ENCODE measurements around the gene DNAH14.

DNAH14 gene

DNA sequence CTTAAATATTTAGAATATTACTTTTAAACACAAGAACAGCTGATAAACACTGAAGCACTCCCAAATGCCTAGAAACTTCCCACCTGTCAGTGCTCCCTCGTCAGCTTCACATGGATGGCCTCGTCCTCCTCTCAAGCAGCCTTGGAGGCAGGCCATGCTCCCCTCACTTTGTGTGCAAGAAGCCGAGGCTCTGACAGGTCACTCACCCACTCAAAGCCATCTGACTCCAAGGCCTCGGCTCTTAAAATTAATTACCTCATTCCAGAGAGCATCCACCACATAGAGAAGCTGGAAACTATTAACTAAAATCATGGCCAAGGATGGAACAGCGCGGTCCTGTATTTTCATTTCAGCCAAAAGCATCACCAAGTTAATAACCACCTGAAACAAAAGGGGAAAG, 480.6 kb downstream of the DNAH14 start:
- Histone ChIP-seq H3K36me3 (ENCODE audit: insufficient read depth, insufficient read length, low read length) (peaks cover 92% of the 10 kb centered on the region), H3K9me3 (ENCODE audit: insufficient read depth, low read length) (no peaks in the 10 kb centered on the region), H3K27me3 (ENCODE audit: insufficient read depth, insufficient read length) (no peaks in the 10 kb centered on the region), H3K4me3 (ENCODE audit: insufficient read length, low read depth) (no peak overlapping the region), H3K4me1 (ENCODE audit: insufficient read depth, insufficient read length) (no peaks in the 10 kb centered on the region), H3K9ac (ENCODE audit: insufficient read length, low read depth) (no peak overlapping the region)
- DNase-seq (ENCODE audit: low read depth, low spot score) = no peak
- TF ChIP-seq YY1 (IDR thresholded peaks at IDR 0.05; ENCODE audit: insufficient read depth, insufficient read length) (no peak), ZNF274 (IDR thresholded peaks at IDR 0.05; ENCODE audit: low read depth, low read length) (no peak), SUZ12 (IDR thresholded peaks at IDR 0.05; ENCODE audit: extremely low read depth, insufficient read depth, insufficient read length) (no peak)

DNA sequence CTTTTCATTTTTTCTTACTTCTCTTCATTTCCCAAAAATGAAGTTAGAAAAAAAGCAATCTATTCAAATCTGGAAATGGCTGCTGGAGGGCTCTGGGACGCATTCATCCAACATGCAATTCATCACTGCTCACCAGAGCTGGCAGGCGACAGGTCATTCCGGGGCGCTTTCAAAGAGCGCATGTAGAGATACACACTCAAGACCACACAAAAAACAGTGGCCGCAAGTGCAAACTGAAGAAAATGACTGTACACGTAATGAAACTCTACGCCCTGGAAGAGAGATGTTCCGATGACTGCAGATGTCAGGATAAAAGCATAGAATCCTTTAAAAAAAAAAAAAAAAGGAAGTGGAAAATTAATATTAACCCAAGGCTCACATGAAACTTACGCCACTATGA, 482.8 kb downstream of the DNAH14 start:
- no peak overlapping the region for H3K9ac ChIP-seq (ENCODE audit: insufficient read length, low read depth)
- H3K4me1 ChIP-seq (ENCODE audit: insufficient read depth, insufficient read length) = no peaks in the 10 kb centered on the region
- DNase-seq (ENCODE audit: low read depth, low spot score) = no peak
- TF ChIP-seq ZNF274 (IDR thresholded peaks at IDR 0.05; ENCODE audit: low read depth, low read length) (no peak), YY1 (IDR thresholded peaks at IDR 0.05; ENCODE audit: insufficient read depth, insufficient read length) (no peak), SUZ12 (IDR thresholded peaks at IDR 0.05; ENCODE audit: extremely low read depth, insufficient read depth, insufficient read length) (no peak)
- H3K36me3 ChIP-seq (ENCODE audit: insufficient read depth, insufficient read length, low read length) = peaks cover 94% of the 10 kb centered on the region
- H3K9me3 ChIP-seq (ENCODE audit: insufficient read depth, low read length) = no peaks in the 10 kb centered on the region
- H3K27me3 ChIP-seq (ENCODE audit: insufficient read depth, insufficient read length) = no peaks in the 10 kb centered on the region
- H3K4me3 ChIP-seq (ENCODE audit: insufficient read length, low read depth) = no peak overlapping the region

DNA sequence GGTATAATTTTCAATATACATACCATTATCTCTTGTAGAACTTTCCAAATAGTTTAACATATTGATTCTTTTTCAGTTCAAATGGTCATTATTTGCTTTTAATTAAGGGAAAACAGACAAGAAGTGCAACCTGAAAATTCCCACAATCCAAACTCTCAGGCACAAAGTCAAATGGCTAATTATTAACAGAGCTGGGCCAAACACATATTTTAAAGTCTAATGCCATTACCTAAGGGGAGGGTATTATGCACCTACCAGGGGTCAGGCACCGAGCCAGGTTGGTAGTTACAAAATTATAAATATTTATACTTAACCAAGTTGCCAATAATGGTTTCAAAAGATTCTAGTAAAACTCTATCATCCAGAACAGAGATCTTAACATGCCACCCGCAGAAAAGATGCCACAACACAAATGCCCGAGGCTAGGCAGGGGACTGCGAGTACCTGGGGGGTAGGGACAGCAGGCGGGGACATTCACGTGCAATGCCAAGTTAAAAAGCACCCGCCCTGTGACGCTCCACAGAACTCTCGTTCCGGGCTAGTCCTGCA, 483.4 kb downstream of the DNAH14 start:
- H3K4me3 ChIP-seq (ENCODE audit: insufficient read length, low read depth) = no peak overlapping the region
- H3K36me3 ChIP-seq (ENCODE audit: insufficient read depth, insufficient read length, low read length) = peaks cover 94% of the 10 kb centered on the region
- no peaks in the 10 kb centered on the region for H3K4me1 ChIP-seq (ENCODE audit: insufficient read depth, insufficient read length)
- TF ChIP-seq YY1 (IDR thresholded peaks at IDR 0.05; ENCODE audit: insufficient read depth, insufficient read length) (no peak), SUZ12 (IDR thresholded peaks at IDR 0.05; ENCODE audit: extremely low read depth, insufficient read depth, insufficient read length) (no peak), ZNF274 (IDR thresholded peaks at IDR 0.05; ENCODE audit: low read depth, low read length) (no peak)
- DNase-seq (ENCODE audit: low read depth, low spot score) = no peak
- H3K27me3 ChIP-seq (ENCODE audit: insufficient read depth, insufficient read length) = no peaks in the 10 kb centered on the region
- H3K9me3 ChIP-seq (ENCODE audit: insufficient read depth, low read length) = no peaks in the 10 kb centered on the region
- no peak overlapping the region for H3K9ac ChIP-seq (ENCODE audit: insufficient read length, low read depth)

DNA sequence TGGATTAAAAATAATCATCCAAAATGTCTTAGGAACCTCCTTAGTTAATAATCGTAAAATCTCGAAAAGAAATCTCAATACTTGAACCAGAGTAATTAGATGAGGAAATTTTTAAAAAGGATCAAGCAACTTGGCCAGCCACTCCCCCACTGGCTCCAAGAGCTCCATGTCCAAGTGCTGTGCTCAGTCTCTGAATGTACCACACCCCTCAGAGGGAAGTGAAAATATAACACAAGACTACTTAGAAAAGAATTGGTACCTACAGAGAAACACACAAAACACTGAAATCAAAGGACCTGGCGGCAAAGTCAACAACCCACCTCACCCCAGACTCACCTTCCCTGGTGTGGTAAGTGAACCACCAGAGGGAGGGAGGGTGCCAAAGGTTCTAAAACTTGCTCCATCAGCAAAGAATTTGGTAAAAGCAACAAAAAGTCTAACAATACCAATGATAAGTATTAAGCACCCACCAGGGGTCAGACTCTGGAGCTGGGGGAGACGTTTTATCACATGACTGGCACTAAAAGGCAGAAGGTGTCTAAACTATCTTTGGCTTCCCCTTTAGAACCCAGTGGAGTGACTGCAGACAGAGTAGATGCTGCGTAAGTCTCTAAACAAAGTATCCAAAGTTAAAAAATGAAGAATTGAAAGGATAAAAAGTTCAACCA, 484.4 kb downstream of the DNAH14 start:
- no peaks in the 10 kb centered on the region for H3K27me3 ChIP-seq (ENCODE audit: insufficient read depth, insufficient read length)
- H3K4me3 ChIP-seq (ENCODE audit: insufficient read length, low read depth) = no peak overlapping the region
- H3K4me1 ChIP-seq (ENCODE audit: insufficient read depth, insufficient read length) = no peaks in the 10 kb centered on the region
- no peak for DNase-seq (ENCODE audit: low read depth, low spot score)
- TF ChIP-seq ZNF274 (IDR thresholded peaks at IDR 0.05; ENCODE audit: low read depth, low read length) (no peak), YY1 (IDR thresholded peaks at IDR 0.05; ENCODE audit: insufficient read depth, insufficient read length) (no peak), SUZ12 (IDR thresholded peaks at IDR 0.05; ENCODE audit: extremely low read depth, insufficient read depth, insufficient read length) (no peak)
- H3K9me3 ChIP-seq (ENCODE audit: insufficient read depth, low read length) = no peaks in the 10 kb centered on the region
- peaks cover 96% of the 10 kb centered on the region for H3K36me3 ChIP-seq (ENCODE audit: insufficient read depth, insufficient read length, low read length)
- H3K9ac ChIP-seq (ENCODE audit: insufficient read length, low read depth) = no peak overlapping the region

DNA sequence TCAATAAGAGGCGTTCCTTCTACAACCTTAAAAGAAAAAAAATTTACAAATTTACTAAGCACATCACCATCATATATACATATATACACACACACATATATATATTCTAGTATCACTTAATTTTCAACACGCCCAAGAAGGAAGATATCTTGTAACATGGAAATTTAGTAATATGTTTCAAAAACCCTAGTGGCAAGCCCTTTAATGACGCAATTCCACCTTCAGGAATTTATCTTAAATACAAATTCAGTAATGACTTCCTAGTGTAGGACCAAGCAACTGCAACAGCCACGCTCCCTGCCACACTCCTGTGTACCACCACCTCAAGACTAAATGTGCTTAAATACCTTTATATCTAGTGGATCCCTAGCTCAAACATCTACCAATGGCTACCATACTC, 485.8 kb downstream of the DNAH14 start:
- Histone ChIP-seq H3K9me3 (ENCODE audit: insufficient read depth, low read length) (no peaks in the 10 kb centered on the region), H3K27me3 (ENCODE audit: insufficient read depth, insufficient read length) (no peaks in the 10 kb centered on the region), H3K4me1 (ENCODE audit: insufficient read depth, insufficient read length) (no peaks in the 10 kb centered on the region), H3K9ac (ENCODE audit: insufficient read length, low read depth) (no peak overlapping the region), H3K36me3 (ENCODE audit: insufficient read depth, insufficient read length, low read length) (peaks cover 98% of the 10 kb centered on the region), H3K4me3 (ENCODE audit: insufficient read length, low read depth) (no peak overlapping the region)
- no peak for DNase-seq (ENCODE audit: low read depth, low spot score)
- TF ChIP-seq SUZ12 (IDR thresholded peaks at IDR 0.05; ENCODE audit: extremely low read depth, insufficient read depth, insufficient read length) (no peak), ZNF274 (IDR thresholded peaks at IDR 0.05; ENCODE audit: low read depth, low read length) (no peak), YY1 (IDR thresholded peaks at IDR 0.05; ENCODE audit: insufficient read depth, insufficient read length) (no peak)

DNA sequence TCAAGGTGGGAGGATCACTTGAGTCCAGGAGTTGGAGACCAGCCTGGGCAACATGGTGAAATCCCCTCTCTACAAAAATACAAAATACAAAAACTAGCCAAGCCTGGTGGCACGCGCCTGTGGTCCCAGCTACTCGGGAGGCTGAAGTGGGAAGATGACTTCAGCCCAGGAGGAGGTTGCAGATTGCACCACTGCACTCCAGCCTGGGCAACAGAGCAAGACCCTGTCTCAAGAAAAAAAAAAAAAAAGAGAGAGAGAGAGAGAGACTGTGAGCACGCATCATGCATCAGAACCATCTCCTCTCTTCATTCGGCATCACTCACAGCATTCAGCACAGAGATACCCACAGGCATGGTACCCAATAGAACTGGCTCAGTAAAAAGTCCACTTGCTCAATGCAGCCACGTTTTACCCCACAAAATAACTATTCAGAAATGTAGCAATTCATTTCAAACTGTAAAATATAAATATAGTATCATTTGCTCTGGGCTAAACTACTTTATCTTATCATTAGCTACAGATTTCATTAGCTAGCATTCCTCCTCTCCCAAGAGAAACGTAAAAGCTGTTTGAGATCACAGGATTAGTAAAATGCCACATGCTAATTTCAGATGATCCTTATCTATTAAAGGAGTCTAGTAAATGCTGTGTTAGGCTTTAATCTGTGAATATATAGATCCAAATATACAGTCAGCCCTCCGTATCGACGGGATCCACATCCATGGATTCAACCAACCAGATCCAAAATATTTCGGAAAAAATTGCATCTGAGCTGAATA, 486.7 kb downstream of the DNAH14 start:
- H3K36me3 ChIP-seq (ENCODE audit: insufficient read depth, insufficient read length, low read length) = peaks cover 97% of the 10 kb centered on the region
- no peaks in the 10 kb centered on the region for H3K9me3 ChIP-seq (ENCODE audit: insufficient read depth, low read length)
- H3K27me3 ChIP-seq (ENCODE audit: insufficient read depth, insufficient read length) = no peaks in the 10 kb centered on the region
- no peaks in the 10 kb centered on the region for H3K4me1 ChIP-seq (ENCODE audit: insufficient read depth, insufficient read length)
- no peak for DNase-seq (ENCODE audit: low read depth, low spot score)
- no peak overlapping the region for H3K4me3 ChIP-seq (ENCODE audit: insufficient read length, low read depth)
- H3K9ac ChIP-seq (ENCODE audit: insufficient read length, low read depth) = no peak overlapping the region
- TF ChIP-seq SUZ12 (IDR thresholded peaks at IDR 0.05; ENCODE audit: extremely low read depth, insufficient read depth, insufficient read length) = no peak
- no peak for TF ChIP-seq ZNF274 (IDR thresholded peaks at IDR 0.05; ENCODE audit: low read depth, low read length)
- no peak for TF ChIP-seq YY1 (IDR thresholded peaks at IDR 0.05; ENCODE audit: insufficient read depth, insufficient read length)

DNA sequence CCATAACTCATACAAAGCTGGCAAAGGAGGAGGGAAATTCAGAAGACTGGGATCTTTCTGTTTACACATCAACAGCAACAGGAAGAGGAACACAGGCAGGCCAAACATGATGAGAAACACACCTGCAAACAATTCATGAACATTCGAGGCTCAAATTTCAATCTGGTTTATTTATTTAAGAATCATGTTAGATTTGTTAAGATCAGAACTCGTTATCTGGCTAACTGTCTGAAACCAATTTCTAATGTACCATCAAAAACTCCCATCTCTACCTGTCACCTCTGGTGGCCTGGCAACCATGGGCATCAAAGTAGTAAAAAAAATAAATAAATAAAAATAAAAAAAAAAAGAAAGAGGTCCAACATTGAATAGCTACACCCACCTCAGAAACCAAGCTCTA, 488.6 kb downstream of the DNAH14 start:
- Histone ChIP-seq H3K9me3 (ENCODE audit: insufficient read depth, low read length) (no peaks in the 10 kb centered on the region), H3K9ac (ENCODE audit: insufficient read length, low read depth) (no peak overlapping the region), H3K4me1 (ENCODE audit: insufficient read depth, insufficient read length) (no peaks in the 10 kb centered on the region), H3K36me3 (ENCODE audit: insufficient read depth, insufficient read length, low read length) (peaks cover 95% of the 10 kb centered on the region), H3K27me3 (ENCODE audit: insufficient read depth, insufficient read length) (no peaks in the 10 kb centered on the region), H3K4me3 (ENCODE audit: insufficient read length, low read depth) (no peak overlapping the region)
- TF ChIP-seq YY1 (IDR thresholded peaks at IDR 0.05; ENCODE audit: insufficient read depth, insufficient read length) (no peak), ZNF274 (IDR thresholded peaks at IDR 0.05; ENCODE audit: low read depth, low read length) (no peak), SUZ12 (IDR thresholded peaks at IDR 0.05; ENCODE audit: extremely low read depth, insufficient read depth, insufficient read length) (no peak)
- DNase-seq (ENCODE audit: low read depth, low spot score) = no peak

Measured in NT2/D1 (cell line).